Effector CD8-positive, alpha-beta T cell (primary cell): ENCODE results near the gene TAGLN3.

Experiments used
- DNase-seq: peaks from one replicate; lab custom pipeline; 2025; lab: John Stamatoyannopoulos, UW

TAGLN3 gene

DNA sequence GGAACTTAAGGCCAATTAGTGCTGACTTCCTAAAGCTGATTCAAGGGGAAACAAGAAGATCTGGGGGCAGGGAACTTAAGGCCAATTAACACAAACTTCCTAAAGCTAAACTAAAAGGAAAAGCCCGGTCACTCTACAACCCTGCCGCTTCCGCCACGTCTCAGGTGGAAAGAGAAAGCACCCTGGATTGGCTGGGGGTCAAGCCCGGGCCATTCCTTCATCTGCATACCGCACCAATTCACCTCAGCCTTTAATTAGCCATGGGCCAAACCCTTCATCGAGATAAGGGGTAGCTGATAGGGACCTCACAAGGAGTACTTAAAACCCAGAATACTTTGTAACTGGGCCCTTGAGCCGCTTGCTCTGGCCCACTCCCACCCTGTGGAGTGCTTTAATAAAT lies 50.2 kb downstream of the TAGLN3 start:
- no peak for DNase-seq

DNA sequence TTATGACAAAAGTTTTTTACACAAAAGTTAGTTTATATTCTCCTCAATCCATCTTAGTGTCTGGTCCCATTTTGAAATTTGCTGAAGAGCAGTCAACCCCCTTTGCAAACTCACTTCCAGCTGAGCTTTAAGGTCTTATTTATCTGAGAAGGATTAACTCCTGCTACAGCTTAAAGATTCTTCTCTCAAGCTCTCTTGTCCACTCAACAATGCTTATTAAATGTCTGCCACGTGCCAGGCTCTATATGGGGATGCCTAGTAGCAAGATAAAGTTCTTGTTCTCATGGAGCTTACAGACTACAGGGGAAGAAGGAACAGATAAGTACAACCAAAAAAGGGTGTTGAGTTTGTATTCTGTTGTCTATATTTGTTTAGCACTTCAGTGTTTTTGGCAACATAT lies 54.5 kb downstream of the TAGLN3 start:
- no peak for DNase-seq

DNA sequence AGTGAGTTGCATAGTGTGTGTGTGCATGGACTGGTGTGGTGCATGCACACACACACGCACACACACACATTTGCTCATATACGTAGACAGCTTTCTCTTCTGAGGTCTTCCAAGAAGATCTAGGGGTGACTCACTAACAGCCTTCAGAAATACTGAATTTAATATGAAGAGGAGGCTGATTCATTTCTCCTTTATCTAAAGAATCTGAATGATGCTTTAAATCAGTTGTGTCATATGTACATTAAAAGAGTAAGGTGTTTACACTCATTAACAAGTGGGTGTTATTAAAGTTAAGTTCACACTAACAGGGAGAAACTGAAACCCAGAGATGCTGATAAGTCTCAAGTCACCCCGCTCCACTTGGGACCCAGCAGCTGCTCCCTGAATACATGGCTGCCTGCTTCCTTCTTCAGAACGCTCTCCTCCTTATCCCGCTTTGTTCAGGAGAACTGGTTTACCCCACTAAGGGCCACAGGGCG lies 57.8 kb downstream of the TAGLN3 start:
- no peak for DNase-seq

DNA sequence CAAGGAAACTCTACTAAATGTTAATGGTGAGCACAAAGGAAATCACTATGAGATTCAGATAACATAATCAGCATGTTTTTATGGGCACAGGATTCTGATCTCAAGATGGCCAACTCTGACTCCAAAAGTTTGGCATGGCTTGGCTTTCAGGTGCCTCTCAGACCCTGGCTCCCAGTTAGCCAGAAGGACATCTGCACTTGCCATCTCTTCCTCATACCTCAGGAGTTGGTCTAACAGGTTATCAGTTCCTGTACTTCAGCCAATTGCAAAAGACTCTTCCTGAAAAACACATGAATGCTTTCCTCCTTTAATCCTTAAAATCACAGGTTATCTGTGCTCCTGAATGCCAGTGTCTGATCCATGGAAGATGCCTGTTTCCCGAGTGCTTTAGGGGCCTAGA lies 60.8 kb downstream of the TAGLN3 start:
- DNase-seq, result no peak

DNA sequence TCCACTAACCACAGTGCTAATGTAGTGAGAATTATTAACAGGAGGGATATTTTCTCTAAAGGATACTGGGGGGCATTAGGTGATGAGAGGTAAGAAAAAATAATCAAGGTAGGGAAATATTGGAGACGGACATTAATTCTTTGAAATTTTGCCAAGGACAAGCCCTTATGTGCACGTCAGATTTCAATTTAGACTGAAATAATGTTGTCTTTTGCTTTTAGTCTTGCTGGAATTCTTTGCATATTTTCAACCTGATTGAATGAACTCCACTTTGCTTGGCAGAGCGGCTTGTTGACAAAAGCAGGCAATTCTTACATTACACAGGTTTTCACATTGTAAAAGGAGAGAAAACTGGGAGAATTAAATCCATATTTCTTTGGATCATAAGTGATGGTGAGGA lies 62.4 kb downstream of the TAGLN3 start:
- no peak for DNase-seq
